Neutrophil (primary cell): ENCODE results near the gene AKR1C4.

Experiments
- H3K27ac ChIP-seq: fragments of 200-600 bp; sonication (generic); 2 replicates; pipeline ENCODE4 v1.5.1; 2016; ENCODE audit warnings: mild to moderate bottlenecking, moderate library complexity
- H3K27me3 ChIP-seq: fragments of 200-600 bp; sonication (generic); 2 replicates; pipeline ENCODE4 v1.6.0; 2016; ENCODE audit warnings: mild to moderate bottlenecking
- H3K36me3 ChIP-seq: fragments of 200-600 bp; sonication (generic); 2 replicates; pipeline ENCODE4 v1.5.1; 2017
- H3K4me1 ChIP-seq, 2 experiments: fragments of 200-600 bp in 1 of 2; sonication (generic) in 1 of 2; 1 replicate in 1 of 2; 2 replicates in 1 of 2; pipeline versions ENCODE4 v1.5.1 to v1.6.1; 2013 to 2016; ENCODE audit warnings: low read depth in 1 of 2, low read length in 1 of 2, mild to moderate bottlenecking in 1 of 2, moderate library complexity in 1 of 2; ENCODE audit not compliant: control insufficient read depth in 1 of 2, insufficient read depth in 1 of 2
- H3K4me3 ChIP-seq, 2 experiments: fragments of 200-600 bp in 1 of 2; sonication (generic) in 1 of 2; 1 replicate in 1 of 2; 2 replicates in 1 of 2; pipeline ENCODE4 v1.5.1; 2013 to 2016; ENCODE audit warnings: low read depth in 1 of 2, low read length in 1 of 2, mild to moderate bottlenecking in 1 of 2, moderate library complexity in 1 of 2
- H3K9me3 ChIP-seq: fragments of 200-600 bp; sonication (generic); 2 replicates; pipeline ENCODE4 v1.5.1; 2016
- TF ChIP-seq, protein P1 (sequence below): fragments of 200-600 bp; sonication (generic); IDR thresholded peaks from 2 replicates; pipeline ENCODE4 v1.5.1; 2016; ENCODE audit warnings: antibody characterized with exemption

Gene AKR1C4

DNA sequence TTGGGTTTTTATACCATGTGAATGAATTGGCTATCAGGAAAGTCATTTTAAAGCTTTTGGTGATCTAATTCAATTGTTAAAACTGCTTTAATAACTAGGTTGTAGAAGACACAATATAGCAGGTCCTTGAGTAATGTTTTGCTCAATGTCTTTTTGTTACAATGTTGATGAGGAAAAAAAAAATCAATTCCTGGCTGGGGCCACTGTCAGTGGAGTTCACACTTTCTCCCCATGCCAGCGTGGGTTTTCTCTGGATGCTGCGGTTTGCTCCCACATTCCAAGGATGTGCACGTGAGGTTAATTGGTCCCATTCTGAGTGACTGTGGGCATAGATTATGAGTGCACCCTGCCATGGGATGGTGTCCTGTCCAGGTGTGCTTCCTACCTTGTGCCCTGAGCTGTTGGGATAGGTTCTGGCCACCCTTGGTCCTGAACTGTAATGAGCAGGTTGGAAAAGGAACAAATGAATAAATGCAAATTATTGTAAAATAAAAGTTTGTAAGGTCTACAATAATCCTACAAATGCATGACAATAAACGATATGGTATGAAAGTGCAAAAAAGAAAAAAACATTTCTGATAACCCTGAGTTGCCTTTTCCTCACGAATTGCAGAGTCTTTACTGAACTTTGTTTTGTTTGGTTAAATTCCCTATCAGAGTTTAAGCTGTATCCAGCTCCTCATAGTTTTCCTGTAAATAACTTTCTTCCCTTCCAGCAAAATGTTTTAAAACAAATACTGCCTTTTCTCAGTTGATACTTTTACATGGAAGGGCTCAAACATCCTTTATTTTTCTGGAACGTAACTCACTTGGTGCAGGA is 62.7 kb downstream of the AKR1C4 start:
- Histone ChIP-seq H3K9me3 (no peaks in the 10 kb centered on the region), H3K27ac (no peak overlapping the region), H3K27me3 (no peaks in the 10 kb centered on the region), H3K4me1 (no peaks in the 10 kb centered on the region), H3K36me3 (no peaks in the 10 kb centered on the region), H3K4me3 (no peak overlapping the region)
- TF ChIP-seq, protein P1, sequence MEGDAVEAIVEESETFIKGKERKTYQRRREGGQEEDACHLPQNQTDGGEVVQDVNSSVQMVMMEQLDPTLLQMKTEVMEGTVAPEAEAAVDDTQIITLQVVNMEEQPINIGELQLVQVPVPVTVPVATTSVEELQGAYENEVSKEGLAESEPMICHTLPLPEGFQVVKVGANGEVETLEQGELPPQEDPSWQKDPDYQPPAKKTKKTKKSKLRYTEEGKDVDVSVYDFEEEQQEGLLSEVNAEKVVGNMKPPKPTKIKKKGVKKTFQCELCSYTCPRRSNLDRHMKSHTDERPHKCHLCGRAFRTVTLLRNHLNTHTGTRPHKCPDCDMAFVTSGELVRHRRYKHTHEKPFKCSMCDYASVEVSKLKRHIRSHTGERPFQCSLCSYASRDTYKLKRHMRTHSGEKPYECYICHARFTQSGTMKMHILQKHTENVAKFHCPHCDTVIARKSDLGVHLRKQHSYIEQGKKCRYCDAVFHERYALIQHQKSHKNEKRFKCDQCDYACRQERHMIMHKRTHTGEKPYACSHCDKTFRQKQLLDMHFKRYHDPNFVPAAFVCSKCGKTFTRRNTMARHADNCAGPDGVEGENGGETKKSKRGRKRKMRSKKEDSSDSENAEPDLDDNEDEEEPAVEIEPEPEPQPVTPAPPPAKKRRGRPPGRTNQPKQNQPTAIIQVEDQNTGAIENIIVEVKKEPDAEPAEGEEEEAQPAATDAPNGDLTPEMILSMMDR: no peak

DNA sequence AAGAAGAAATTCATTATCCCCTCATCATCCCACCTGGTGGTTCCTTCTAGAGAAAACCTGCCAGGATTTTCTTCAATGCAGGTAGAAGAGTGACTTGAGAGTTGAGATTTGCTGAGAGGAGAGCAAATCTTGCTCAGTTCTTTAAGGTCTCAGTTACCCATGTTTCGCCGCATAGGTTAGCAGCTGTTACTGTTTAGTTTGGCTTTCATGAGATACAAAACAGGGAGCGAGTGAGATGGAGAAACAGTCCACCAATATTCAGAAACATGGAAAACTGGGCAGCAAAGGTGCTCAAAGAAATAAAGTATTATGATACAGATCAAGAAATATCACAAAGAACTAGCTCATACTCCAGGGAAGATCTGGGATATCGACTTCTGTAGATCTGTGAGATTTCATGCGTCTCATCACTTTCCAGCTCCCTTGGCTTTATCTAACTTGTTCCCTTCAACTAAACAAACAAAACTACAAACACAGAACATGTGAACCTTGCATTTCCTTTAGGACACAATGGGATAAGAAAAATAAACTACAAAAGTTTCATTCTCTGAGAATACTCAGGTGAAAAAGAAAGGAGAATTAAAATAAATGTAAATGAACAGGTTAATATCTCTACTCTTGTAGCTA is 63.4 kb downstream of the AKR1C4 start:
- TF ChIP-seq, protein P1: no peak
- no peak overlapping the region for H3K4me3 ChIP-seq
- no peaks in the 10 kb centered on the region for H3K36me3 ChIP-seq
- no peaks in the 10 kb centered on the region for H3K9me3 ChIP-seq
- H3K27me3 ChIP-seq: no peaks in the 10 kb centered on the region
- no peaks in the 10 kb centered on the region for H3K4me1 ChIP-seq
- H3K27ac ChIP-seq: no peak overlapping the region

- Histone ChIP-seq H3K4me3 (no peak overlapping the region), H3K9me3 (no peaks in the 10 kb centered on the region), H3K4me1 (no peaks in the 10 kb centered on the region), H3K27ac (no peak overlapping the region), H3K27me3 (no peaks in the 10 kb centered on the region), H3K36me3 (no peaks in the 10 kb centered on the region)
- TF ChIP-seq, protein P1: no peak
Measured at GRCh38 chr10:5260828-5261227, 64.2 kb downstream of the AKR1C4 start.

GRCh38 chr10:5265139-5265538 is 68.5 kb downstream of the AKR1C4 start:
- H3K4me1 ChIP-seq: no peaks in the 10 kb centered on the region
- TF ChIP-seq, protein P1: no peak
- no peaks in the 10 kb centered on the region for H3K36me3 ChIP-seq
- no peaks in the 10 kb centered on the region for H3K27me3 ChIP-seq
- no peak overlapping the region for H3K27ac ChIP-seq
- H3K9me3 ChIP-seq: no peaks in the 10 kb centered on the region
- H3K4me3 ChIP-seq: no peak overlapping the region

GRCh38 chr10:5266351-5266750 is 69.7 kb downstream of the AKR1C4 start:
- TF ChIP-seq, protein P1: no peak
- Histone ChIP-seq H3K4me1 (no peaks in the 10 kb centered on the region), H3K9me3 (no peaks in the 10 kb centered on the region), H3K4me3 (no peak overlapping the region), H3K27me3 (no peaks in the 10 kb centered on the region), H3K27ac (no peak overlapping the region), H3K36me3 (no peaks in the 10 kb centered on the region)
